ENCODE data around the gene C10orf143. TPM values are rescaled to one million over a fixed set of nuclear protein-coding genes. Genes with fewer than 3 reads are reported as not detected.
"Not testable (repeated sequence)": the region's sequence is repeated elsewhere in the genome, so short reads cannot be mapped to it uniquely, and the experiment has no call there.

Gene C10orf143
- polyA plus RNA-seq, 10 donors = 2.0 to 4.1 (median 3.3) TPM

GRCh38 chr10:130037169-130037661, 73.4 kb downstream of the C10orf143 start:
- no peak for DNase-seq

GRCh38 chr10:130036296-130037065, 74.1 kb downstream of the C10orf143 start:
- no peak for DNase-seq

- no peak for DNase-seq
These were observed 81.4 kb downstream of the C10orf143 start for GRCh38 chr10:130029209-130029608.

GRCh38 chr10:130028465-130028819, 82.2 kb downstream of the C10orf143 start:
- no peak for DNase-seq

GRCh38 chr10:130027716-130028464, 82.7 kb downstream of the C10orf143 start:
- DNase-seq = no peak

- no peak for DNase-seq
These were observed 83.8 kb downstream of the C10orf143 start for GRCh38 chr10:130026670-130027456.

- no peak for DNase-seq
These were observed 84.7 kb downstream of the C10orf143 start for GRCh38 chr10:130025811-130026485.

GRCh38 chr10:130025326-130025725, 85.3 kb downstream of the C10orf143 start:
- no peak for DNase-seq

- DNase-seq = no peak
These were observed 85.8 kb downstream of the C10orf143 start for GRCh38 chr10:130024779-130025325.

GRCh38 chr10:130024326-130024725, 86.3 kb downstream of the C10orf143 start:
- not testable (repeated sequence) for DNase-seq

- DNase-seq = no peak
These were observed 87.0 kb downstream of the C10orf143 start for GRCh38 chr10:130023454-130024230.

GRCh38 chr10:130022511-130023299, 87.9 kb downstream of the C10orf143 start:
- DNase-seq = peak; percentile 69 to 85 (median 80)

- peak in 1 of 3 donors; percentile 46 for DNase-seq
These were observed 88.5 kb downstream of the C10orf143 start for GRCh38 chr10:130022086-130022485.

GRCh38 chr10:130021383-130021950, 89.2 kb downstream of the C10orf143 start:
- peak; percentile 78 to 87 (median 87) for DNase-seq

GRCh38 chr10:130020651-130021382, 89.8 kb downstream of the C10orf143 start:
- peak in 1 of 3 donors; percentile 45 for DNase-seq

- no peak for DNase-seq
These were observed 91.9 kb downstream of the C10orf143 start for GRCh38 chr10:130018730-130019185.

- peak; percentile 47 to 78 (median 58) for DNase-seq
These were observed 92.4 kb downstream of the C10orf143 start for GRCh38 chr10:130018265-130018664.

GRCh38 chr10:130017631-130018022, 93.0 kb downstream of the C10orf143 start:
- no peak for DNase-seq
